WTC11 (cell line): ENCODE measurements around the gene RUNX2. TPM values are rescaled to one million over a fixed set of nuclear protein-coding genes. Genes with fewer than 3 reads are reported as not detected.

Source experiments
- ATAC-seq: fragments of 200-7000 bp; cut with Tn5 transposase; 2 replicates; pipeline ENCODE4 v1.10.0; 2021; ENCODE audit warnings: mild to moderate bottlenecking, moderate library complexity
- CTCF ChIA-PET: fragments of 300-600 bp; sonication (Branson Sonifier 250); formaldehyde crosslinking; loops from one replicate; lab custom pipeline; 2021; ENCODE audit warnings: antibody characterized with exemption; lab: Charles Lee
- POLR2A ChIA-PET: fragments of 350-600 bp; sonication (Branson Sonifier 250); formaldehyde crosslinking; loops from one replicate; lab custom pipeline; 2021; ENCODE audit warnings: antibody characterized with exemption; lab: Charles Lee
- DNase-seq: peaks from one replicate; pipeline ENCODE4 v3.0.0; 2021; ENCODE audit warnings: low spot score
- H3K27ac Mint-ChIP-seq: 2 replicates; pipeline ENCODE4 v1.8.0; 2021; ENCODE audit warnings: mixed read lengths
- H3K27me3 Mint-ChIP-seq: 2 replicates; pipeline ENCODE4 v1.8.0; 2021; ENCODE audit warnings: low read depth, mild to moderate bottlenecking, moderate library complexity, mixed read lengths
- H3K36me3 Mint-ChIP-seq: 2 replicates; pipeline ENCODE4 v1.8.0; 2021; ENCODE audit warnings: mixed read lengths
- H3K4me1 Mint-ChIP-seq: 2 replicates; pipeline ENCODE4 v1.8.0; 2022; ENCODE audit warnings: mixed read lengths
- H3K4me3 Mint-ChIP-seq: 2 replicates; pipeline ENCODE4 v1.8.0; 2021; ENCODE audit warnings: mild to moderate bottlenecking, moderate library complexity, mixed read lengths
- H3K9me3 Mint-ChIP-seq: 2 replicates; pipeline ENCODE4 v1.8.0; 2021; ENCODE audit warnings: mixed read lengths
- ARID4B ChIP-seq: sonication (generic); formaldehyde crosslinking; IDR thresholded peaks from 2 replicates; pipeline ENCODE4 v1.8.0; 2023; ENCODE audit warnings: missing genetic modification reagents, mild to moderate bottlenecking, borderline replicate concordance
- E2F4 ChIP-seq: sonication (generic); formaldehyde crosslinking; IDR thresholded peaks from 2 replicates; pipeline ENCODE4 v1.8.1; 2022; ENCODE audit warnings: low read depth, mild to moderate bottlenecking, moderate library complexity, missing genetic modification reagents, borderline replicate concordance
- ERG ChIP-seq: fragments of 250-450 bp; sonication (Bioruptor Pico); IDR thresholded peaks from 2 replicates; pipeline ENCODE4 v1.8.0; 2021; ENCODE audit warnings: mild to moderate bottlenecking
- GABPB1 ChIP-seq: sonication (generic); formaldehyde crosslinking; IDR thresholded peaks from 2 replicates; pipeline ENCODE4 v1.8.1; 2023; ENCODE audit warnings: mild to moderate bottlenecking, missing genetic modification reagents
- MAX ChIP-seq: sonication (generic); formaldehyde crosslinking; IDR thresholded peaks from 2 replicates; pipeline ENCODE4 v1.8.0; 2022; ENCODE audit warnings: mild to moderate bottlenecking, missing genetic modification reagents
- NFYB ChIP-seq: sonication (generic); formaldehyde crosslinking; conservative IDR thresholded peaks from 2 replicates; pipeline ENCODE4 v1.8.0; 2022; ENCODE audit warnings: low read depth, missing genetic modification reagents
- NR1H2 ChIP-seq: sonication (generic); formaldehyde crosslinking; IDR thresholded peaks from 2 replicates; pipeline ENCODE4 v1.9.0; 2021; ENCODE audit warnings: mild to moderate bottlenecking, moderate library complexity, missing genetic modification reagents
- NR2C2 ChIP-seq: sonication (generic); formaldehyde crosslinking; IDR thresholded peaks from 2 replicates; pipeline ENCODE4 v1.8.0; 2022; ENCODE audit warnings: mild to moderate bottlenecking, missing genetic modification reagents
- PRDM15 ChIP-seq: sonication (generic); formaldehyde crosslinking; IDR thresholded peaks from 2 replicates; pipeline ENCODE4 v1.8.0; 2022; ENCODE audit warnings: missing genetic modification reagents
- SOX15 ChIP-seq: fragments of 250-450 bp; sonication (Bioruptor Pico); IDR thresholded peaks from 2 replicates; pipeline ENCODE4 v1.9.0; 2021; ENCODE audit warnings: mild to moderate bottlenecking
- TP53 ChIP-seq: sonication (generic); formaldehyde crosslinking; IDR thresholded peaks from 2 replicates; pipeline ENCODE4 v1.8.1; 2023; ENCODE audit warnings: mild to moderate bottlenecking, missing genetic modification reagents
- USF2 ChIP-seq: sonication (generic); formaldehyde crosslinking; IDR thresholded peaks from 2 replicates; pipeline ENCODE4 v1.8.1; 2023; ENCODE audit warnings: mild to moderate bottlenecking, missing genetic modification reagents, moderate library complexity
- ZNF232 ChIP-seq: sonication (generic); formaldehyde crosslinking; IDR thresholded peaks from 2 replicates; pipeline ENCODE4 v1.8.0; 2022; ENCODE audit warnings: mild to moderate bottlenecking, missing genetic modification reagents
- ZNF396 ChIP-seq: fragments of 250-450 bp; sonication (Bioruptor Pico); IDR thresholded peaks from 2 replicates; pipeline ENCODE4 v1.8.0; 2021; ENCODE audit warnings: mild to moderate bottlenecking, moderate library complexity, borderline replicate concordance
- total RNA-seq: library from RNA; stranded (reverse); gene quantifications from 3 replicates; pipeline ENCODE4 v1.2.3, GENCODE V29; 2021

The RUNX2 gene
- total RNA-seq, 1 experiment from 2014 or later: 0.28 TPM

- 0 out of 2 replicates have a peak overlapping the region, but pooled peaks have one; percentile 68 for H3K27ac Mint-ChIP-seq
- no peak for TF ChIP-seq NFYB
- TF ChIP-seq GABPB1 (CRISPR knock-in tag): peak; percentile 99
- TF ChIP-seq, all 79 proteins: peak for 1
- no peaks in the 10 kb centered on the region for H3K36me3 Mint-ChIP-seq
- peaks cover 29% of the 10 kb centered on the region for H3K4me1 Mint-ChIP-seq
- H3K27me3 Mint-ChIP-seq: no peaks in the 10 kb centered on the region; the same call in 1 of the 2 replicates
- ChIA-PET CTCF (interaction anchor here (0.5 to 1.2 kb wide), 2 partner anchors 55 to 354 kb away, joined by 3 to 5 read pairs; no protein-coding TSS in a partner anchor), POLR2A (interaction anchor here (0.7 kb wide), 1 partner anchor 904 kb away, joined by 3 read pairs; no protein-coding TSS in a partner anchor)
- H3K9me3 Mint-ChIP-seq: no peaks in the 10 kb centered on the region
- DNase-seq: no peak
- peak overlapping the region; percentile 20 for H3K4me3 Mint-ChIP-seq
- ATAC-seq: peak; percentile 56
Observed at GRCh38 chr6:45445749-45446549, 117.8 kb downstream of the RUNX2 start.

- CTCF ChIA-PET: no interaction called here
Observed at GRCh38 chr6:45447005-45447404, 118.9 kb downstream of the RUNX2 start.

More at GRCh38 chr6:45447005-45447404, 118.9 kb downstream of the RUNX2 start:
- no peaks in the 10 kb centered on the region for H3K9me3 Mint-ChIP-seq
- H3K27ac Mint-ChIP-seq: no peak overlapping the region
- H3K4me1 Mint-ChIP-seq: peaks cover 29% of the 10 kb centered on the region
- H3K36me3 Mint-ChIP-seq: no peaks in the 10 kb centered on the region
- ATAC-seq (no peak), DNase-seq (no peak)
- TF ChIP-seq ERG (CRISPR knock-in tag): no peak
- no peak for TF ChIP-seq NR2C2 (CRISPR knock-in tag)
- TF ChIP-seq PRDM15 (CRISPR knock-in tag): no peak
- no peak for TF ChIP-seq NR1H2 (CRISPR knock-in tag)
- TF ChIP-seq ZNF396: no peak
- TF ChIP-seq TP53: no peak
- TF ChIP-seq E2F4: no peak
- no peak for TF ChIP-seq ARID4B (CRISPR knock-in tag)
- TF ChIP-seq SOX15 (CRISPR knock-in tag): no peak
- TF ChIP-seq ZNF232 (CRISPR knock-in tag): no peak
- no peak for TF ChIP-seq USF2
- TF ChIP-seq MAX: no peak
- POLR2A ChIA-PET: no interaction called here
- no peak overlapping the region for H3K4me3 Mint-ChIP-seq
- no peaks in the 10 kb centered on the region; the same call in 1 of the 2 replicates for H3K27me3 Mint-ChIP-seq
